GM21717 (cell line): ENCODE results near the gene FREM1.
A peak's percentile ranks its signal among the peaks of the same experiment; 100 is the strongest.

Experiments
- ATAC-seq: cut with Tn5 transposase; IDR thresholded peaks from one replicate; pipeline ENCODE4 v1.9.1; 2021; ENCODE audit warnings: mild to moderate bottlenecking, moderate library complexity; ENCODE audit not compliant: unreplicated experiment

Gene FREM1

DNA sequence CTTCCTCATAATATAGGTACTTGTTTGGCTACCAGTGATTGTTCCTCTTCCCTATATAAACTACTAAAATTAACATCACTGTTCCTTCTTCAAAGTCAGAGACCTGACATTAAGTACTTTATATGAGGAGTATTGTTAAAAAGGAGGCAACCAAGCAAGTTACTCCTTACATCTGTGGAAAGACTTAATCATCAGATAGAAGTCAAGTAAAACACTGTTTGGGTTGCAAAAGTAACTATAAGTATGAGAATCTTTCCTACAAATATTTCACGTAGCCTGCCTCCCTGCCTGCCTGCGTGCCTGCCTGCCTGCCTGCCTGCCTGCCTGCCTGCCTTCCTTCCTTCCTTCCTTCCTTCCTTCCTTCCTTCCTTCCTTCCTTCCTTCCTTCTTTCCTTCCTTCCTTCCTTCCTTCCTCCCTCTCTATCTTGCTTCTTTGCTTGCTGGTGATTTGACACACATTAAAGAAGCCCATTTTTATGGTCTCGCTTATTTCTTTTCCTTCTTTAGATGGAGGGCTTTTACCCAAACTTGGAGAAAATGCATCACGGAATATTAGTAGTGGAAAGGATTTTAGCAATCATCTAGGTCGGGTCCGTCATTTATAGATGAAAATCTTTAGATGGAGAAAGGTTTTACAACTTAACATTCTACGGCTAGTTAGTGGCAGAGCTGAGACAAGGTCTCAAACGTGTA, 190.9 kb downstream of the FREM1 start:
- no peak for ATAC-seq

DNA sequence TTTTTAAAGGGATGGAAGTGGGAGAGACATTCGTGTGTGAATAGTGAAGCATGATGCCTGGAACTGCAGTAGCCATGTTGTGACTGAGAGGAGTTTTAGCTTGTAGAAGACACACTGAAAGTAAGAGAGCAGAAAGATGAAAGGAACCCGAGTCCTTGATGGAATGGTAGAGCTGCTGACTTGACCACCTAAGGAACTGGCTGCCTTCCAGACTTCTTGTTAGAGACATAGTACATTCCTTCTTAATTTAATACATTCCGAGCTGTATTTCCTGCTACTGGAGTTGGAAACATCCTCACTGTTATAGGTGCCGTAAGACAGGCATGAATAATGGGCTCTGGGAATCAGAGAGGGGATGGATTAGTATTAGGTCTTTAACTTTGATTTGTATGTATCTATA, 195.1 kb downstream of the FREM1 start:
- ATAC-seq, result no peak

GRCh38 chr9:14713187-14713767, 197.0 kb downstream of the FREM1 start:
- no peak for ATAC-seq

GRCh38 chr9:14710804-14711203, 199.4 kb downstream of the FREM1 start:
- ATAC-seq, result no peak

DNA sequence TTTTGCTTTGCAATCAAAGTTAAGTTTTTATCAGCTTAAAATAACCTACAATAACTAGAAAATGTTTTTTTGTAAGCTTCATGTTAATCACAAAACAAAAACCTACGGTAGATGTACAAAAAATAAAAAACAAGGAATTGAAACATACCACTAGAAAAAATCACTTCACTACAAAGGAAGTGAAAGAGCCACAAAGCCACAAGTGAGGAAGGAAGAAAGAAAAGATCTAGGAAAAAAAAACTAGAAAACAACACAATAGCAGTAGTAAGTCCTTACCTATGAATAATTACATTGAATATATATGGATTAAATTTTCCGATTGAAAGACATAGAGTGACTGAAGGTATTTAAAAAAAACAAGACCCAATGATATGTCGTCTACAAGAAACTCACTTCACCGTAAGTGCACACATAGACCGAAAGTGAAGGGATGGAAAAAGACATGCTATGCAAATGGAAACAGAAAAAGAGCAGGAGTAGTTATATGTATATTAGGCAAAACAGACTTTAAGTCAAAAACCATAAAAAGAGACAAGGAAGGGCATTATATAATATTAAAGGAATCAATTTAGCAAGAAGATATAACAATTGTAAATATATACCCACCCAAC, 203.6 kb downstream of the FREM1 start:
- ATAC-seq, result peak; percentile 71

DNA sequence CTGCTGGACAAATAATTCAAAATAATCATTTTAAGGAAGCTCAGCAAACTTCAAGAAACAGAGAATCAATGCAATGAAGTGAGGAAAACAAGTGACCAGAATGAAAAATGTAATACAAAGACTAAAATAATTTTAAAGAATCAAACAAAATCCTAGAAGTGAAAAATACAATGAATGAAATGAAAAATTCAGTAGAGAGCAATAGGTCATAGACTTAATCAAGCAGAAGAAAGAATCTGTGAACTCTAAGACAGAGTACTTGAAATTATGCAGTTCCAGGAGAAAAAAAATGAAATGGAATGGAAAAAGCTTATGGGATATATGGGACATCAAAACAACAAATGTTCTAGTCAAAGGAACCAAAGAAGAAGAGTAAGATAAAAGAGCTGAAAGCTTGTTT, 205.1 kb downstream of the FREM1 start:
- ATAC-seq, result no peak

DNA sequence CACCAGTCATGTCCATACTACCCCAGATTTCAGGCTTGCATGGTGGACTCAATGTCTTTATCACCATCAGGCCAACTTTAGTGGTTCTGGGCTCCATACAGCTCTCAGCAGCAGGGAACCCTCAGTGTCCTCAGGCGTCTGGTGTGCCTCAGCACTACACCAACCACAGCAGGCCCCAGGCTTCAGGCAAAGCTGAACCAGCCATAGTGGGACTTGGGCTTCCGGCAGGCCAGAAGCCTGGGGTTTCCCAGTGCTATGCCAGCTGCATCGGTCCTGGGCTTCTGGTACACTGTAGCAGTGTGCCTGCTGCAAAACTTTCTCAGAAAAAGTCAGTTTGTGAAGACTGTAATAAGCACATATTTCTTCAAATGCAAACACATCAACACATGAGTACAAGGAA, 205.9 kb downstream of the FREM1 start:
- no peak for ATAC-seq

DNA sequence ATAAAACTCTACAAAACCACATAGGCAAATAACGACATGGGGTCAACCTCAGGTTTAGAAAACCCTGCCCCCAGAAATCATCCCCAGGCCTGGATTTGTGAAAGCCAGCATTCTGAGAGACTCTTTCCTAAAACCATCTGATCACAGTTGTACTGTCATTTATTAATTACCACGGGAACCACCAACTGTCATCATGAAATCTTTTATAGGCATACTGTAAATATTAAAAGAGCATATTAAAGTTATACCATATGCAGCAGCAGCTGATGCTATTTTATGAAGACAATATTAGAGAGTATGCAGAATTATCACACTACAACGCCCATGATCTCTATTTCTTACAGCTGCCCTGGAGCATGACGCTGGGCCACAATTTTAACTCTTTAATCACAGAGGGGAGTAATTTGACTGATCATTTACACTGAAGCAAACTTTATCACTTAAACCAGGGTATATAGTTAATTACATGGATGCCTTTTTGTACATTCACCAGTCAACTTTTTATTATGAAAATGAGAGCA, 208.0 kb downstream of the FREM1 start:
- no peak for ATAC-seq

GRCh38 chr9:14693251-14693861, 216.9 kb downstream of the FREM1 start, which contains the start of gene ZDHHC21:
Gene ZDHHC21, minus strand, starts transcription at chr9:14693432. Its CDS starts 19,092 bp downstream, at chr9:14674340.
- ATAC-seq, result peak; percentile 74

DNA sequence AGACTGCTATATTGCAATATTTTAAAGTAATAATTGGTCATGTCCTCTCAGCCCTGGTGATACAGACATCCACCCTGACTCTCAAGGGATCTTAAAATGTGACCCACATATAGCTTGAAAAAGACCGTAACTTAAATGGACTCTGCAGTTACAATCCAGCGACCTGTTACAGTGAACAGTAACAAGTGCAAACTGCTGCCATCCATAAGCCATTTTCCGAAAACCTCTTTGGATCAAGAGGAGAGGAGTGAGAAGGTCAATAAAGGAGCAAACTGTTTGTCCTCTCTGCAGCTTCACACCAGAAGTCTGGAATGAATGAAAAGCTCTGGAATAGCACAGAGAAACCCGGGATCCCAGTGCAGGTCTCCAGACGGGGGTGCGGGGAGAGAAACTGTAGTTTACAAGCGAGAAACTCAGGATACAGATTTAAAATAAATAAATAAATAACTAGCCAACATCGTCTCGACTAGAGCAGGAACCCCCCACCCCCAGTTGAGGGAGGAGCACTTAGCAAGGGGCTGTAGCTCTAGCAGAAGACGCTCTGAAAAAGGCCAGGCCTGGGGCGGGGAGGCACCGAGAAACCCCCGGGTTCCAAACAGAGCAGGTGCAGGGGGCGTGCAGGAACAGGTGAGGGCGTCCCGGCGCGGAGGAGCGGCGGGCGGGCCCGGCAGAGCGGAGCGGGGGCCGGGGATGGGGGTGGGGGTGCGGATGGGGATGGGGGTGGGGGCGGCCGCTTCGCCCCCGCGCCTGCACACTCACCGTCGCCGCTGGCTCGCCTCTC, 217.6 kb downstream of the FREM1 start:
- peak; percentile 41 for ATAC-seq

DNA sequence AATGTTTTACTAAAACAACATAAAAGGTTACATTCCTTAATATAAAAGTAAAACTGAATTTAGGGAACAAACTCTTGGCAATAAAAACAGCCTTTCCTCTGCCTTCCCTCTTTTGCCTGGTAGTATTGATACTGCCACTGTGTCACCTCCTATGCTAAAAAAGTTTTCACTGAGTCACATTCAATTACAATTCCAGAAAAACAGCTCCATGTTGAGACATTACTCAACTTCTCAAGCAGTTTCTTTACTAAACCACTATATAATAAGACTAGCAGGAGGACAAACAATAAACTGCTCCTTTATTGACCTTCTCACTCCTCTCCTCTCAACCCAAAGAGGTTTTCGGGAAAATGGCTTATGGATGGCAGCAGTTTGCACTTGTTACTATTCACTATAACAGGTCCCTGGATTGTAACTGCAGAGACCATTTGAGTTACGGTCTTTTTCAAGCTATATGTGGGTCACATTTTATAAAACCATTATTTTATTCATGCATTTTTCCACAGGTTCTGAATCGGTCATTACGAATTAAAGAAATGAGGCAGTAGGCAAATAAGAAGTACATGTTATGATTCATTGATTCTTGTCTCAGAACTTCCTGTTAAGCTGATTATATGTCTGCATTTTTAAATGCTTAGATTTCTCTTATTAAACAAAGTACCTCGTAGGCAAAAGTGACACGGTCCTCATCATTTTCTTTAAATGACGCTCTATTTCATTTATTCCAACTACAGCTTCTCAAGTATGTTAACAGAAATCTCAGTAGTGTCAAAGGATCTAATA, 219.1 kb downstream of the FREM1 start:
- no peak for ATAC-seq

- ATAC-seq, result no peak
These were observed 223.0 kb downstream of the FREM1 start for GRCh38 chr9:14687042-14687719.

- ATAC-seq, result no peak
These were observed 224.1 kb downstream of the FREM1 start for GRCh38 chr9:14686168-14686567.
